GM12878 (cell line): ENCODE results near the gene MT1G. TPM values are rescaled to one million over a fixed set of nuclear protein-coding genes. Genes with fewer than 3 reads are reported as not detected.

Experiments
- ATAC-seq: fragments of 200-7000 bp; cut with Tn5 transposase; 3 replicates; pipeline ENCODE4 v1.9.1; 2020; ENCODE audit warnings: mild to moderate bottlenecking, moderate library complexity
- BruUV-seq: library from RNA; stranded (reverse); fragments of 400-500 nt; replicated peaks from 2 replicates; lab custom pipeline; 2021; lab: Mats Ljungman, UMichigan
- CTCF ChIA-PET: fragments of 300-600 bp; sonication (Branson Sonifier 250); formaldehyde crosslinking; extraction: SDS; loops from one replicate; lab custom pipeline; 2021; ENCODE audit warnings: inconsistent platforms; lab: Yijun Ruan, JAX
- POLR2A ChIA-PET: fragments of 350-600 bp; formaldehyde crosslinking; extraction: SDS; loops from one replicate; lab custom pipeline; 2021; ENCODE audit warnings: inconsistent platforms; lab: Charles Lee
- RAD21 ChIA-PET: fragments of 300-600 bp; sonication (Branson Sonifier 250); formaldehyde crosslinking; loops from one replicate; lab custom pipeline; 2023; ENCODE audit warnings: antibody characterized with exemption; ENCODE audit not compliant: unreplicated experiment; lab: Charles Lee
- SMC1A ChIA-PET: fragments of 300-600 bp; sonication (Branson Sonifier 250); formaldehyde crosslinking; loops from one replicate; lab custom pipeline; 2023; ENCODE audit not compliant: unreplicated experiment, uncharacterized antibody; lab: Charles Lee
- DNase-seq: peaks from one replicate; pipeline ENCODE4 v3.0.0-alpha.2; 2011; ENCODE audit warnings: low read depth, low spot score
- FAIRE-seq: peaks from 3 replicates; lab custom pipeline; 2011; peaks lifted over from hg19 to GRCh38; lab: Jason Lieb, UNC
- H2AFZ ChIP-seq: 2 replicates; pipeline ENCODE4 v1.6.0; 2011; ENCODE audit warnings: low read depth, low read length, control low read depth; ENCODE audit not compliant: control insufficient read depth
- H3K27ac ChIP-seq: 2 replicates; pipeline ENCODE4 v1.5.1; 2011; ENCODE audit warnings: control low read depth; ENCODE audit not compliant: control insufficient read depth, insufficient read depth
- H3K27me3 ChIP-seq, 2 experiments: replicated peaks in 1 of 2; 2 replicates each; pipeline versions ENCODE4 v1.6.0 to v1.6.1; 2011; ENCODE audit warnings: low read length in 1 of 2; ENCODE audit not compliant: control insufficient read depth in 2 of 2, insufficient read depth in 2 of 2
- H3K36me3 ChIP-seq, 2 experiments: 2 replicates each; pipeline ENCODE4 v1.5.1; 2011; ENCODE audit warnings: low read length in 1 of 2; ENCODE audit not compliant: control insufficient read depth in 2 of 2, insufficient read depth in 2 of 2
- H3K4me1 ChIP-seq: 2 replicates; pipeline ENCODE4 v1.6.1; 2011; ENCODE audit warnings: mild to moderate bottlenecking, low read length, moderate library complexity, mixed read lengths; ENCODE audit not compliant: control insufficient read depth, insufficient read depth
- H3K4me2 ChIP-seq: 2 replicates; pipeline ENCODE4 v1.6.0; 2011; ENCODE audit warnings: control low read depth; ENCODE audit not compliant: control insufficient read depth, insufficient read depth
- H3K4me3 ChIP-seq: fragments of 200-600 bp; sonication (generic); 2 replicates; pipeline ENCODE4 v1.5.1; 2016
- H3K79me2 ChIP-seq: 2 replicates; pipeline ENCODE4 v1.6.0; 2011; ENCODE audit warnings: low read length; ENCODE audit not compliant: control insufficient read depth, insufficient read depth
- H3K9ac ChIP-seq: 2 replicates; pipeline ENCODE4 v1.8.0; 2011; ENCODE audit warnings: low read length, control low read depth, mixed read lengths; ENCODE audit not compliant: control insufficient read depth, insufficient read depth
- H3K9me3 ChIP-seq: replicated peaks from 3 replicates; pipeline ENCODE4 v1.5.1; 2011; ENCODE audit warnings: mild to moderate bottlenecking, low read length; ENCODE audit not compliant: control insufficient read depth, insufficient read depth
- H4K20me1 ChIP-seq: 2 replicates; pipeline ENCODE4 v1.6.0; 2011; ENCODE audit not compliant: control insufficient read depth, insufficient read depth
- CBX5 ChIP-seq: sonication (generic); IDR thresholded peaks from 2 replicates; pipeline ENCODE4 v1.6.1; 2016; ENCODE audit warnings: low read depth, moderate library complexity, mild to moderate bottlenecking, inconsistent platforms
- CHD1 ChIP-seq: IDR thresholded peaks from 2 replicates; pipeline ENCODE4 v1.6.1; 2012; ENCODE audit warnings: low read depth, low read length, improper control_type of control experiment
- GABPA ChIP-seq: IDR thresholded peaks from 2 replicates; pipeline ENCODE4 v1.6.1; 2014; ENCODE audit warnings: antibody characterized with exemption, low read depth, mild to moderate bottlenecking, inconsistent platforms
- IKZF1 ChIP-seq: fragments of 450-650 bp; conservative IDR thresholded peaks from 2 replicates; pipeline ENCODE4 v1.6.1; 2017; ENCODE audit warnings: antibody characterized with exemption, mild to moderate bottlenecking
- IKZF2 ChIP-seq, 2 experiments: fragments of 450-650 bp; IDR thresholded peaks; 2 replicates each; pipeline ENCODE4 v1.6.1; 2017; ENCODE audit warnings: mild to moderate bottlenecking in 2 of 2, moderate library complexity in 2 of 2
- KLF5 ChIP-seq: fragments of 450-650 bp; IDR thresholded peaks from 2 replicates; pipeline ENCODE4 v1.6.1; 2014; ENCODE audit warnings: mild to moderate bottlenecking; ENCODE audit not compliant: partially characterized antibody
- LARP7 ChIP-seq: fragments of 450-650 bp; IDR thresholded peaks from 2 replicates; pipeline ENCODE4 v1.6.1; 2017; ENCODE audit warnings: mild to moderate bottlenecking
- MTA2 ChIP-seq: fragments of 450-650 bp; IDR thresholded peaks from 2 replicates; pipeline ENCODE4 v1.6.1; 2016; ENCODE audit warnings: low read depth, mild to moderate bottlenecking, moderate library complexity
- POLR2AphosphoS5 ChIP-seq: IDR thresholded peaks from 2 replicates; pipeline ENCODE4 v1.6.1; 2011; ENCODE audit warnings: mild to moderate bottlenecking, low read length, inconsistent platforms
- SREBF2 ChIP-seq: IDR thresholded peaks from 2 replicates; pipeline ENCODE4 v1.6.1; 2012; ENCODE audit warnings: mild to moderate bottlenecking, low read length
- YY1 ChIP-seq: IDR thresholded peaks from 2 replicates; pipeline ENCODE4 v1.6.1; 2011; ENCODE audit warnings: low read depth, mild to moderate bottlenecking, low read length
- ZNF622 ChIP-seq: fragments of 450-650 bp; IDR thresholded peaks from 2 replicates; pipeline ENCODE4 v1.6.1; 2017; ENCODE audit warnings: mild to moderate bottlenecking, inconsistent platforms
- WGBS: methylation state at CpG from one replicate; pipeline ENCODE4 v1.1.6; 2016; ENCODE audit warnings: low lambda C conversion rate; ENCODE audit not compliant: insufficient replicate concordance, insufficient coverage; ENCODE audit errors: missing lambda C conversion rate; 5-methylcytosine and 5-hydroxymethylcytosine counted together
- in situ Hi-C: fragments of 300-500 bp; cut with MboI; formaldehyde crosslinking; loops from 9 replicates; pipeline ENCODE4 v1.14.3; 2018; ENCODE audit warnings: mixed read lengths
- intact Hi-C: fragments of 100-400 bp; cut with micrococcal nuclease; formaldehyde crosslinking; loops from one replicate; pipeline ENCODE4 v1.14.2; 2022; ENCODE audit not compliant: unreplicated experiment
- polyA plus RNA-seq, 11 experiments: library from polyadenylated mRNA; depleted of rRNA in 4 of 11; unstranded in 6 of 11; stranded (reverse) in 5 of 11; fragments of >200 nt; fragmentation: Nextera tagmentation in 4 of 11; fragmentation: Illumina TruSeq in 1 of 11; extraction: Ambion mirVana in 4 of 11; extraction: Trizol in 1 of 11; gene quantifications; 1 replicate in 1 of 11; 2 replicates in 10 of 11; pipeline versions ENCODE4 v1.2.1 to v1.2.3, GENCODE V29; 2011 to 2016; ENCODE audit warnings: inconsistent platforms in 2 of 11, missing spikeins in 2 of 11, low read depth in 1 of 11
- total RNA-seq, 4 experiments: library from RNA; depleted of rRNA in 3 of 4; stranded (reverse); fragments of >200 nt in 3 of 4; fragmentation: Illumina TruSeq in 1 of 4; extraction: Trizol in 1 of 4; gene quantifications; 2 replicates each; pipeline versions ENCODE4 v1.2.1 to v1.2.3, GENCODE V29; 2013 to 2021
- TF ChIP-seq, protein P1 (sequence below): fragments of 450-650 bp; IDR thresholded peaks from 2 replicates; pipeline ENCODE4 v1.6.1; 2018; ENCODE audit warnings: borderline replicate concordance, mild to moderate bottlenecking; ENCODE audit not compliant: partially characterized antibody
- TF ChIP-seq, protein P2 (sequence below): fragments of 450-650 bp; IDR thresholded peaks from 2 replicates; pipeline ENCODE4 v1.6.1; 2018; ENCODE audit warnings: mild to moderate bottlenecking, low read depth, moderate library complexity; ENCODE audit not compliant: partially characterized antibody
- TF ChIP-seq, protein P3 (sequence below): fragments of 450-650 bp; IDR thresholded peaks from 2 replicates; pipeline ENCODE4 v1.6.1; 2014; ENCODE audit warnings: mild to moderate bottlenecking
- TF ChIP-seq, protein P4 (sequence below): fragments of 450-650 bp; IDR thresholded peaks from 2 replicates; pipeline ENCODE4 v1.6.1; 2017; ENCODE audit warnings: mild to moderate bottlenecking, low read depth, inconsistent platforms; ENCODE audit not compliant: poor library complexity, severe bottlenecking

Gene MT1G
- total and polyA plus RNA-seq, 10 of the 15 experiments (the other 5 are each of a cell fraction or from before 2014, with no cell fraction given) = 1.2 to 9.1 (median 4.6) TPM

DNA sequence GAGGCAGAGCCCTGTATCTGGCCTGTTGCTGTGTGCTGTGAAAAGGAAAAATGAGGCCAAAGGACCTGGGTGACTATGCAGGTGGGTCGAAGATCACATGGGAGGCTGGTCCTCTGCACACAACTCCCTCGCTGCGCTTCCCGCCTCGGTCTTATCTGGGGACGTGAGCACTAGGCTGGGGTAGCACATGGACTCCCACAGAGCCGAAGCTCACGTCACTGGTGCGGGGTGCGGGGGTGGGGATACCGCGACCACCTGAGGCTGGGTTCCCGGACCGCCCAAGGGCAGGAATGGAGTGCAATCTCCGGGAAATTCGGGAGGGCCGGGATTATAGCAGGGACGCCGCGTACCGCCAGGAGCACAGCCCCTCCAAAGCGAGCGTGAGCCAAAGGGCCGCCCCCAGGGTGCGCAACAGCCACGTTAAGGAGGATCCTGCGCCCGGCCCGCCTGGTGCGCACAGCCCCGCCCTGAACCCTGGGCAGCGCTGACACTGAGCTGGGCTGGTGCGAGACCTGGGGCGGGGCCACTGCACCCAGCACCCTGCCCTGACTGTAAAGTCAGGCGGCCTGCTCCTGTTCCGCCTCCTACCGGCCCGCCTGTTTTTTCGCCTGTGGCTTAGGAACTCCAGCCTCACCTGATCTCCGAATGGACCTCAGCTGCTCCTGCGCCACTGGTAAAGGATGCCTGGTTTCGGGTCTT lies 24.6 kb downstream of the MT1G start:
- Histone ChIP-seq H4K20me1 (no peaks in the 10 kb centered on the region), H3K27me3 (peaks cover 10 to 25% of the 10 kb centered on the region in 2 experiments), H3K9ac (no peak overlapping the region), H3K36me3 (no peaks in the 10 kb centered on the region), H3K27ac (no peak overlapping the region), H3K4me2 (no peak overlapping the region; the same call in 1 of the 2 replicates), H3K79me2 (no peaks in the 10 kb centered on the region), H2AFZ (no peak overlapping the region), H3K4me1 (no peaks in the 10 kb centered on the region), H3K9me3 (no peaks in the 10 kb centered on the region), H3K4me3 (no peak overlapping the region)
- no TSS peak for BruUV-seq
- FAIRE-seq (no peak), ATAC-seq (peak; percentile 99), DNase-seq (no peak)
- ChIA-PET POLR2A (interaction anchor here (0.5 kb wide), 1 partner anchor 85 kb away, joined by 3 read pairs; no protein-coding TSS in a partner anchor), SMC1A (interaction anchor here (1.1 to 2.2 kb wide), 6 partner anchors 19 to 168 kb away, joined by 3 to 13 read pairs (median 4); no protein-coding TSS in a partner anchor), RAD21 (interaction anchor here (0.6 to 1.7 kb wide), 5 partner anchors 9 to 66 kb away, joined by 3 to 6 read pairs (median 5); no protein-coding TSS in a partner anchor), CTCF (interaction anchor here (0.6 to 2.0 kb wide), 8 partner anchors 19 to 122 kb away, joined by 3 to 10 read pairs (median 3); no protein-coding TSS in a partner anchor)
- intact Hi-C loops (no loop called here), in situ Hi-C loops (no loop called here)
- WGBS = 7% methylated on average over 42 of the region's 42 CpGs
- TF ChIP-seq, protein P1, sequence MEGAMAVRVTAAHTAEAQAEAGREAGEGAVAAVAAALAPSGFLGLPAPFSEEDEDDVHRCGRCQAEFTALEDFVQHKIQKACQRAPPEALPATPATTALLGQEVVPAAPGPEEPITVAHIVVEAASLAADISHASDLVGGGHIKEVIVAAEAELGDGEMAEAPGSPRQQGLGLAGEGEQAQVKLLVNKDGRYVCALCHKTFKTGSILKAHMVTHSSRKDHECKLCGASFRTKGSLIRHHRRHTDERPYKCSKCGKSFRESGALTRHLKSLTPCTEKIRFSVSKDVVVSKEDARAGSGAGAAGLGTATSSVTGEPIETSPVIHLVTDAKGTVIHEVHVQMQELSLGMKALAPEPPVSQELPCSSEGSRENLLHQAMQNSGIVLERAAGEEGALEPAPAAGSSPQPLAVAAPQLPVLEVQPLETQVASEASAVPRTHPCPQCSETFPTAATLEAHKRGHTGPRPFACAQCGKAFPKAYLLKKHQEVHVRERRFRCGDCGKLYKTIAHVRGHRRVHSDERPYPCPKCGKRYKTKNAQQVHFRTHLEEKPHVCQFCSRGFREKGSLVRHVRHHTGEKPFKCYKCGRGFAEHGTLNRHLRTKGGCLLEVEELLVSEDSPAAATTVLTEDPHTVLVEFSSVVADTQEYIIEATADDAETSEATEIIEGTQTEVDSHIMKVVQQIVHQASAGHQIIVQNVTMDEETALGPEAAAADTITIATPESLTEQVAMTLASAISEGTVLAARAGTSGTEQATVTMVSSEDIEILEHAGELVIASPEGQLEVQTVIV = no peak
- TF ChIP-seq, protein P2, sequence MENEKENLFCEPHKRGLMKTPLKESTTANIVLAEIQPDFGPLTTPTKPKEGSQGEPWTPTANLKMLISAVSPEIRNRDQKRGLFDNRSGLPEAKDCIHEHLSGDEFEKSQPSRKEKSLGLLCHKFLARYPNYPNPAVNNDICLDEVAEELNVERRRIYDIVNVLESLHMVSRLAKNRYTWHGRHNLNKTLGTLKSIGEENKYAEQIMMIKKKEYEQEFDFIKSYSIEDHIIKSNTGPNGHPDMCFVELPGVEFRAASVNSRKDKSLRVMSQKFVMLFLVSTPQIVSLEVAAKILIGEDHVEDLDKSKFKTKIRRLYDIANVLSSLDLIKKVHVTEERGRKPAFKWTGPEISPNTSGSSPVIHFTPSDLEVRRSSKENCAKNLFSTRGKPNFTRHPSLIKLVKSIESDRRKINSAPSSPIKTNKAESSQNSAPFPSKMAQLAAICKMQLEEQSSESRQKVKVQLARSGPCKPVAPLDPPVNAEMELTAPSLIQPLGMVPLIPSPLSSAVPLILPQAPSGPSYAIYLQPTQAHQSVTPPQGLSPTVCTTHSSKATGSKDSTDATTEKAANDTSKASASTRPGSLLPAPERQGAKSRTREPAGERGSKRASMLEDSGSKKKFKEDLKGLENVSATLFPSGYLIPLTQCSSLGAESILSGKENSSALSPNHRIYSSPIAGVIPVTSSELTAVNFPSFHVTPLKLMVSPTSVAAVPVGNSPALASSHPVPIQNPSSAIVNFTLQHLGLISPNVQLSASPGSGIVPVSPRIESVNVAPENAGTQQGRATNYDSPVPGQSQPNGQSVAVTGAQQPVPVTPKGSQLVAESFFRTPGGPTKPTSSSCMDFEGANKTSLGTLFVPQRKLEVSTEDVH = no peak
- TF ChIP-seq IKZF2 (IDR thresholded peaks at IDR 0.05) = no peak
- peak; percentile 42; the same call in 1 of the 2 replicates for TF ChIP-seq IKZF1
- no peak for TF ChIP-seq CBX5
- no peak for TF ChIP-seq ZNF622
- no peak for TF ChIP-seq SREBF2
- TF ChIP-seq MTA2 = no peak
- no peak for TF ChIP-seq POLR2AphosphoS5
- TF ChIP-seq, protein P3, sequence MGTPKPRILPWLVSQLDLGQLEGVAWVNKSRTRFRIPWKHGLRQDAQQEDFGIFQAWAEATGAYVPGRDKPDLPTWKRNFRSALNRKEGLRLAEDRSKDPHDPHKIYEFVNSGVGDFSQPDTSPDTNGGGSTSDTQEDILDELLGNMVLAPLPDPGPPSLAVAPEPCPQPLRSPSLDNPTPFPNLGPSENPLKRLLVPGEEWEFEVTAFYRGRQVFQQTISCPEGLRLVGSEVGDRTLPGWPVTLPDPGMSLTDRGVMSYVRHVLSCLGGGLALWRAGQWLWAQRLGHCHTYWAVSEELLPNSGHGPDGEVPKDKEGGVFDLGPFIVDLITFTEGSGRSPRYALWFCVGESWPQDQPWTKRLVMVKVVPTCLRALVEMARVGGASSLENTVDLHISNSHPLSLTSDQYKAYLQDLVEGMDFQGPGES = no peak
- TF ChIP-seq CHD1 = no peak
- no peak for TF ChIP-seq GABPA
- TF ChIP-seq YY1 = no peak
- no peak for TF ChIP-seq KLF5
- TF ChIP-seq LARP7 = peak; percentile 57
- TF ChIP-seq, protein P4, sequence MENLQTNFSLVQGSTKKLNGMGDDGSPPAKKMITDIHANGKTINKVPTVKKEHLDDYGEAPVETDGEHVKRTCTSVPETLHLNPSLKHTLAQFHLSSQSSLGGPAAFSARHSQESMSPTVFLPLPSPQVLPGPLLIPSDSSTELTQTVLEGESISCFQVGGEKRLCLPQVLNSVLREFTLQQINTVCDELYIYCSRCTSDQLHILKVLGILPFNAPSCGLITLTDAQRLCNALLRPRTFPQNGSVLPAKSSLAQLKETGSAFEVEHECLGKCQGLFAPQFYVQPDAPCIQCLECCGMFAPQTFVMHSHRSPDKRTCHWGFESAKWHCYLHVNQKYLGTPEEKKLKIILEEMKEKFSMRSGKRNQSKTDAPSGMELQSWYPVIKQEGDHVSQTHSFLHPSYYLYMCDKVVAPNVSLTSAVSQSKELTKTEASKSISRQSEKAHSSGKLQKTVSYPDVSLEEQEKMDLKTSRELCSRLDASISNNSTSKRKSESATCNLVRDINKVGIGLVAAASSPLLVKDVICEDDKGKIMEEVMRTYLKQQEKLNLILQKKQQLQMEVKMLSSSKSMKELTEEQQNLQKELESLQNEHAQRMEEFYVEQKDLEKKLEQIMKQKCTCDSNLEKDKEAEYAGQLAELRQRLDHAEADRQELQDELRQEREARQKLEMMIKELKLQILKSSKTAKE = no peak
